Stimulated activated CD4-positive, alpha-beta T cell treated with anti-CD3 and anti-CD28 coated beads, Interleukin-2, amount 100 ng/mL, for 4 hours (primary cell): Measurements from ENCODE around the gene ARAP1.
A peak's percentile ranks its signal among the peaks of the same experiment; 100 is the strongest.

Experiments
- DNase-seq: peaks from one replicate; pipeline ENCODE4 v3.0.0-alpha.2; 2020; ENCODE audit warnings: low read depth

Gene ARAP1

GRCh38 chr11:72682238-72682857 is 69.9 kb downstream of the ARAP1 start:
- DNase-seq = no peak

GRCh38 chr11:72681226-72682153 is 70.7 kb downstream of the ARAP1 start:
- DNase-seq = no peak

- no peak for DNase-seq
Observed at GRCh38 chr11:72680624-72681158, 71.5 kb downstream of the ARAP1 start.

GRCh38 chr11:72679869-72680268 is 72.3 kb downstream of the ARAP1 start:
- no peak for DNase-seq

GRCh38 chr11:72678524-72678923 is 73.7 kb downstream of the ARAP1 start:
- DNase-seq = no peak

- DNase-seq = peak; percentile 28
Observed at GRCh38 chr11:72676861-72677341, 75.3 kb downstream of the ARAP1 start.

- no peak for DNase-seq
Observed at GRCh38 chr11:72675221-72675620, 77.0 kb downstream of the ARAP1 start.

- no peak for DNase-seq
Observed at GRCh38 chr11:72673943-72674828, 78.0 kb downstream of the ARAP1 start, which contains the start of gene PDE2A. PDE2A (minus strand) TSS chr11:72674422; CDS start chr11:72674207, 215 bp downstream.

- DNase-seq = no peak
Observed at GRCh38 chr11:72673284-72673942, 78.8 kb downstream of the ARAP1 start.

GRCh38 chr11:72672597-72673238 is 79.5 kb downstream of the ARAP1 start:
- no peak for DNase-seq

- DNase-seq = no peak
Observed at GRCh38 chr11:72671152-72672099, 80.8 kb downstream of the ARAP1 start.

- DNase-seq = no peak
Observed at GRCh38 chr11:72670041-72670440, 82.2 kb downstream of the ARAP1 start.

- DNase-seq = no peak
Observed at GRCh38 chr11:72669527-72669926, 82.7 kb downstream of the ARAP1 start.

- no peak for DNase-seq
Observed at GRCh38 chr11:72668629-72669347, 83.4 kb downstream of the ARAP1 start.

- no peak for DNase-seq
Observed at GRCh38 chr11:72665911-72666472, 86.2 kb downstream of the ARAP1 start.

GRCh38 chr11:72662036-72662435 is 90.2 kb downstream of the ARAP1 start:
- no peak for DNase-seq

GRCh38 chr11:72661486-72661885 is 90.7 kb downstream of the ARAP1 start:
- DNase-seq = no peak

GRCh38 chr11:72658989-72659640 is 93.1 kb downstream of the ARAP1 start:
- DNase-seq = no peak
